ENCODE data around the gene TIMP2.

- TF ChIP-seq POLR2A (IDR thresholded peaks at IDR 0.05) (no peak), CTCF (IDR thresholded peaks at IDR 0.05) (no peak)
Measured at GRCh38 chr17:78878871-78879527, 46.2 kb downstream of the TIMP2 start.

Data from uterus (tissue), 2 donors.